OCI-LY1 (cell line): ENCODE measurements around the gene NCAPH2.

Experiments used
- H2AFZ ChIP-seq: fragments of 200-600 bp; sonication (generic), shearing (Covaris generic); 2 replicates; pipeline ENCODE4 v1.6.0; 2014; ENCODE audit warnings: antibody characterized with exemption, mild to moderate bottlenecking, low read length
- H3F3A ChIP-seq: fragments of 200-600 bp; sonication (generic), shearing (Covaris generic); 2 replicates; pipeline ENCODE4 v1.6.0; 2014; ENCODE audit warnings: mild to moderate bottlenecking, antibody characterized with exemption, low read length, moderate library complexity; ENCODE audit not compliant: insufficient read depth
- H3K27ac ChIP-seq: fragments of 200-600 bp; sonication (generic); 2 replicates; pipeline ENCODE4 v1.5.1; 2014; ENCODE audit warnings: low read length, mixed run types, mild to moderate bottlenecking, low read depth; ENCODE audit not compliant: poor library complexity, severe bottlenecking
- H3K27me3 ChIP-seq: fragments of 200-600 bp; sonication (generic); 2 replicates; pipeline ENCODE4 v1.6.0; 2014; ENCODE audit warnings: antibody characterized with exemption, mild to moderate bottlenecking, low read length, moderate library complexity; ENCODE audit not compliant: insufficient read depth
- H3K36me3 ChIP-seq: fragments of 200-600 bp; sonication (generic); 2 replicates; pipeline ENCODE4 v1.6.1; 2014; ENCODE audit warnings: mild to moderate bottlenecking, antibody characterized with exemption, low read length, moderate library complexity, mixed read lengths; ENCODE audit not compliant: insufficient read depth
- H3K4me1 ChIP-seq: fragments of 200-600 bp; sonication (generic); 2 replicates; pipeline ENCODE4 v1.5.1; 2014; ENCODE audit warnings: mild to moderate bottlenecking, low read length, moderate library complexity; ENCODE audit not compliant: insufficient read depth, severe bottlenecking
- H3K4me2 ChIP-seq: fragments of 200-600 bp; sonication (generic), shearing (Covaris generic); 2 replicates; pipeline ENCODE4 v1.6.1; 2014; ENCODE audit warnings: low read length
- H3K4me3 ChIP-seq: fragments of 200-600 bp; sonication (generic); 2 replicates; pipeline ENCODE4 v1.5.1; 2014; ENCODE audit warnings: low read length, low read depth, mild to moderate bottlenecking, mixed read lengths; ENCODE audit not compliant: poor library complexity, severe bottlenecking
- H3K79me2 ChIP-seq: fragments of 200-600 bp; shearing (Covaris generic); 2 replicates; pipeline ENCODE4 v1.6.1; 2016; ENCODE audit warnings: mixed run types, low read length, mixed read lengths; ENCODE audit not compliant: insufficient read depth
- H3K9ac ChIP-seq: fragments of 200-600 bp; sonication (generic), shearing (Covaris generic); 2 replicates; pipeline ENCODE4 v1.6.1; 2014; ENCODE audit warnings: mild to moderate bottlenecking, low read length, mixed read lengths
- H3K9me2 ChIP-seq: fragments of 200-600 bp; sonication (generic), shearing (Covaris generic); 2 replicates; pipeline ENCODE4 v1.6.1; 2014; ENCODE audit warnings: low read depth, mild to moderate bottlenecking, low read length, mixed read lengths
- H3K9me3 ChIP-seq: fragments of 200-600 bp; shearing (Covaris generic); 2 replicates; pipeline ENCODE4 v1.6.1; 2014; ENCODE audit warnings: low read length, mixed read lengths
- H4K20me1 ChIP-seq: fragments of 200-600 bp; sonication (generic), shearing (Covaris generic); 2 replicates; pipeline ENCODE4 v1.6.0; 2016; ENCODE audit warnings: mild to moderate bottlenecking, low read length; ENCODE audit not compliant: insufficient read depth
- CTCF ChIP-seq: fragments of 200-600 bp; sonication (generic), shearing (Covaris generic); IDR thresholded peaks from 2 replicates; pipeline ENCODE4 v1.5.1; 2017; ENCODE audit warnings: mild to moderate bottlenecking, antibody characterized with exemption, low read length, moderate library complexity, mixed read lengths
- EZH2 ChIP-seq: fragments of 200-600 bp; sonication (generic), shearing (Covaris generic); IDR thresholded peaks from 2 replicates; pipeline ENCODE4 v1.8.0; 2017; ENCODE audit warnings: borderline replicate concordance, mixed run types, mild to moderate bottlenecking, antibody characterized with exemption, low read length, moderate library complexity, mixed read lengths

The NCAPH2 gene

DNA sequence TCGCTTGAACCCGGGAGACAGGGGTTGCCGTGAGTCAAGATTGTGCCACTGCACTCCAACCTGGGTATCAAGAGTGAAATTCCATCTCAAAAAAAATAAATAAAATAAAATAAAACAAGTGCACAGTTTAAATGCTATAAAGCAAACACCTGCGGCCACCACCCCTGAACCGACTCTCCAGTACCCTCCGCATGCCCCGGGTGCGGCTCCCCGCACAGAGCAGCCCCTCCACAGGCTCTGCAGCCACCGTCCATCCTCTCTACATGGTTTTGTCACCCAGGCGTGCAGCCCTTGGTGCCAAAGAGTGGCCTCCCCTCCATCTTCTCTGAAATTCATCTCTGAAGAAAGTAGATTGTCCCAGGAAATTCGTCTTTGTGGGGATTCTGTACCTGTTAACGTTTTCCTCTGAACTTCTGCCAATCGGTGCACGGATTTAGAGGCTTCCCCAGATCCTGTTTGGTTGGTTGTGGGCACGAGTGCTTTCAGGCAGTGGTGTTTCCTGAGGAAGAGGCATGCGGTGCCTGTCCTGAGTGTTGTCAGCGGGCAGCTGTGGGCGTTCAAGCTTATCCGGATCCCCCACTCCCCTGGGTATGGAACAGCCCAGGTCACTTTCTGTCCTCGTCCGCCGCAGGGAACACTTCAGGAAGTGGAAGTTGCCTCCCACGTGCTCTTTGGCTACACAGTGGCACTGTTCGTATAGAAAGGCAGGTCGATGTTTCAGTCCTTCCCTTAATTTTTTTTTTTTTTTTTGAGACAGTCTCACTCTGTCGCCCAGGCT lies 17.3 kb upstream of the NCAPH2 start:
- Histone ChIP-seq H3K9me3 (no peaks in the 10 kb centered on the region), H3K4me1 (peaks cover 18% of the 10 kb centered on the region), H2AFZ (no peak overlapping the region), H3K36me3 (no peaks in the 10 kb centered on the region), H3K9ac (no peak overlapping the region), H4K20me1 (no peaks in the 10 kb centered on the region), H3K4me2 (no peak overlapping the region), H3F3A (no peaks in the 10 kb centered on the region), H3K9me2 (no peaks in the 10 kb centered on the region), H3K27me3 (no peaks in the 10 kb centered on the region), H3K79me2 (no peaks in the 10 kb centered on the region), H3K4me3 (no peak overlapping the region), H3K27ac (no peak overlapping the region)
- TF ChIP-seq EZH2 (no peak), CTCF (no peak)

DNA sequence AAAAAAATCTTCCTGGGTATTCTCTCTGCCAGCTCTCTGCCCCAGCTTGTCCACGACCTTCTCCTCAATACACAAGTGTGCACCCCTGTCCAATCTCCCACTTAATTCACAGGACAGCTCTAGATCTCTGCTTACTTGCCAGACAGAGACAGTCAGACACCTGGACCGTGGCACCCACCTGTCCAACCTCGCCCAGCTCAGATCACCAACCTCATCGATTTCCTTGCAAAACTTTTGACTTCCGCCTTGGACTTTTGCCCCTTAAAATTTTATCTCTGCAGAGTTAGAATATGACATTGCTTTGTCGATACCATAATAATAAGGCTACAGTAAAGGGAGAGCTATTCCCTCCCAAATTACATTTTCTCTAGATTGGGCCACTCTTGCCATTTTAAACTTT lies 10.9 kb upstream of the NCAPH2 start:
- Histone ChIP-seq H3F3A (no peaks in the 10 kb centered on the region), H3K4me3 (no peak overlapping the region), H3K79me2 (no peaks in the 10 kb centered on the region), H3K27ac (no peak overlapping the region), H3K36me3 (no peaks in the 10 kb centered on the region), H3K9ac (no peak overlapping the region), H3K27me3 (no peaks in the 10 kb centered on the region), H3K4me2 (no peak overlapping the region), H2AFZ (no peak overlapping the region), H3K9me3 (no peaks in the 10 kb centered on the region), H3K9me2 (no peaks in the 10 kb centered on the region), H3K4me1 (peaks cover 11% of the 10 kb centered on the region), H4K20me1 (no peaks in the 10 kb centered on the region)
- TF ChIP-seq CTCF (no peak), EZH2 (no peak)

GRCh38 chr22:50498322-50498890 lies 9.6 kb upstream of the NCAPH2 start:
- no peak overlapping the region for H3K4me3 ChIP-seq
- H3K4me1 ChIP-seq: peaks cover 11% of the 10 kb centered on the region
- peak overlapping the region; percentile 10; the same call in 1 of the 2 replicates for H3K4me2 ChIP-seq

More at GRCh38 chr22:50498322-50498890, 9.6 kb upstream of the NCAPH2 start:
- Histone ChIP-seq H3K79me2 (no peaks in the 10 kb centered on the region), H3F3A (no peaks in the 10 kb centered on the region), H3K9me2 (no peaks in the 10 kb centered on the region), H3K36me3 (peaks cover 4% of the 10 kb centered on the region; the same call in 1 of the 2 replicates), H3K9ac (no peak overlapping the region), H3K9me3 (no peaks in the 10 kb centered on the region), H3K27me3 (no peaks in the 10 kb centered on the region), H2AFZ (no peak overlapping the region), H4K20me1 (no peaks in the 10 kb centered on the region), H3K27ac (no peak overlapping the region)
- TF ChIP-seq CTCF (peak; percentile 76), EZH2 (no peak)
